ENCODE data around the gene CACNG7. TPM values are rescaled to one million over a fixed set of nuclear protein-coding genes. Genes with fewer than 3 reads are reported as not detected.
"Not testable (repeated sequence)": the region's sequence is repeated elsewhere in the genome, so short reads cannot be mapped to it uniquely, and the experiment has no call there.

Gene CACNG7
- total RNA-seq (2014; rRNA removed; shearing (Covaris generic)) = not detected in 2 replicates

GRCh38 chr19:53908935-53909415 is at the start of gene CACNG7:
Gene CACNG7, plus strand, starts transcription at chr19:53909278. Its CDS starts 3,554 bp downstream, at chr19:53912832.
- no peak for DNase-seq (ENCODE audit: low read depth)

GRCh38 chr19:53864308-53864836 is 44.7 kb upstream of the CACNG7 start:
- no peak for DNase-seq (ENCODE audit: low read depth)

- DNase-seq (ENCODE audit: low read depth) = no peak
These were observed 43.6 kb upstream of the CACNG7 start for GRCh38 chr19:53865523-53865917.

GRCh38 chr19:53865918-53866864 is 42.9 kb upstream of the CACNG7 start:
- peak; percentile 77 for DNase-seq (ENCODE audit: low read depth)

- DNase-seq (ENCODE audit: low read depth) = no peak
These were observed 42.2 kb upstream of the CACNG7 start for GRCh38 chr19:53866865-53867224.

GRCh38 chr19:53867225-53868090 is 41.6 kb upstream of the CACNG7 start, which contains the start of gene MYADM:
Gene MYADM, plus strand, starts transcription at chr19:53867883. Its CDS starts 5,647 bp downstream, at chr19:53873530.
- DNase-seq (ENCODE audit: low read depth) = peak; percentile 99

GRCh38 chr19:53868091-53868891 is 40.8 kb upstream of the CACNG7 start:
- DNase-seq (ENCODE audit: low read depth) = peak; percentile 79

GRCh38 chr19:53868892-53869804 is 39.9 kb upstream of the CACNG7 start:
- DNase-seq (ENCODE audit: low read depth) = peak; percentile 92

GRCh38 chr19:53869805-53870484 is 39.1 kb upstream of the CACNG7 start:
- not testable (repeated sequence) for DNase-seq (ENCODE audit: low read depth)

- no peak for DNase-seq (ENCODE audit: low read depth)
These were observed 38.6 kb upstream of the CACNG7 start for GRCh38 chr19:53870485-53870844.

- no peak for DNase-seq (ENCODE audit: low read depth)
These were observed 37.6 kb upstream of the CACNG7 start for GRCh38 chr19:53871454-53871853.

- no peak for DNase-seq (ENCODE audit: low read depth)
These were observed 36.3 kb upstream of the CACNG7 start for GRCh38 chr19:53872762-53873161.

GRCh38 chr19:53873773-53874605 is 35.1 kb upstream of the CACNG7 start:
- no peak for DNase-seq (ENCODE audit: low read depth)

- DNase-seq (ENCODE audit: low read depth) = no peak
These were observed 34.5 kb upstream of the CACNG7 start for GRCh38 chr19:53874606-53874990.

GRCh38 chr19:53875602-53876325 is 33.3 kb upstream of the CACNG7 start:
- no peak for DNase-seq (ENCODE audit: low read depth)

GRCh38 chr19:53876651-53877224 is 32.3 kb upstream of the CACNG7 start:
- no peak for DNase-seq (ENCODE audit: low read depth)

- no peak for DNase-seq (ENCODE audit: low read depth)
These were observed 31.7 kb upstream of the CACNG7 start for GRCh38 chr19:53877361-53877766.

GRCh38 chr19:53878776-53879139 is 30.3 kb upstream of the CACNG7 start:
- no peak for DNase-seq (ENCODE audit: low read depth)

Measured in RPMI7951 (cell line).